ENCODE results near the gene TPK1.

DNA sequence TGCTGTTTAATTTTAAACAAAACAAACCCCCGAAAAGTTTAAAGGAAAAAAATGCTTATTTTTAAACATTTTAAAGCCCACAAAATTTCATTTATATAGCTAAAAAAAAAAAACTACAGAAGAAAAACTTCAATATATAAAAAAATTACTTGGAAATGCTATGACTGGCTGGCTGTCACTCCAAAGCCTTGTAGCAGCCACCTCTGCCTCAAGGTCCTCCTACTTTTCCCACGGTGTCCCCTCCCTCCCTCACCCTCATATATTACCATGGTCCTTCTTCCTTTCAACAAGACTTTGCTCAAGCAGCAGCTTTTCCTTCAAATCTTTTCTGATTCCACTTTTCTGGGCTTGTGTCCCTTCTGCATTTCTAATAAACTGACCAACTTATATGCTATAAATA, 122.0 kb downstream of the TPK1 start:
- TF ChIP-seq POLR2A (IDR thresholded peaks at IDR 0.05) (no peak), EP300 (IDR thresholded peaks at IDR 0.05) (no peak), POLR2AphosphoS5 (IDR thresholded peaks at IDR 0.05) (no peak)
- TF ChIP-seq, protein P1, sequence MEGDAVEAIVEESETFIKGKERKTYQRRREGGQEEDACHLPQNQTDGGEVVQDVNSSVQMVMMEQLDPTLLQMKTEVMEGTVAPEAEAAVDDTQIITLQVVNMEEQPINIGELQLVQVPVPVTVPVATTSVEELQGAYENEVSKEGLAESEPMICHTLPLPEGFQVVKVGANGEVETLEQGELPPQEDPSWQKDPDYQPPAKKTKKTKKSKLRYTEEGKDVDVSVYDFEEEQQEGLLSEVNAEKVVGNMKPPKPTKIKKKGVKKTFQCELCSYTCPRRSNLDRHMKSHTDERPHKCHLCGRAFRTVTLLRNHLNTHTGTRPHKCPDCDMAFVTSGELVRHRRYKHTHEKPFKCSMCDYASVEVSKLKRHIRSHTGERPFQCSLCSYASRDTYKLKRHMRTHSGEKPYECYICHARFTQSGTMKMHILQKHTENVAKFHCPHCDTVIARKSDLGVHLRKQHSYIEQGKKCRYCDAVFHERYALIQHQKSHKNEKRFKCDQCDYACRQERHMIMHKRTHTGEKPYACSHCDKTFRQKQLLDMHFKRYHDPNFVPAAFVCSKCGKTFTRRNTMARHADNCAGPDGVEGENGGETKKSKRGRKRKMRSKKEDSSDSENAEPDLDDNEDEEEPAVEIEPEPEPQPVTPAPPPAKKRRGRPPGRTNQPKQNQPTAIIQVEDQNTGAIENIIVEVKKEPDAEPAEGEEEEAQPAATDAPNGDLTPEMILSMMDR (IDR thresholded peaks at IDR 0.05) = no peak

Measured in upper lobe of left lung (tissue), 4 donors.